Osteocyte (in vitro differentiated cells): ENCODE data around the gene PLD4. TPM values are rescaled to one million over a fixed set of nuclear protein-coding genes. Genes with fewer than 3 reads are reported as not detected.

Experiments used
- DNase-seq: peaks from one replicate; pipeline ENCODE4 v3.0.0; 2021; ENCODE audit warnings: mixed read lengths; ENCODE audit not compliant: unreplicated experiment; ENCODE audit errors: extremely low spot score
- H3K27ac Mint-ChIP-seq: one replicate; pipeline ENCODE4 v1.8.0; 2021; ENCODE audit warnings: mild to moderate bottlenecking, mixed read lengths; ENCODE audit not compliant: unreplicated experiment
- H3K27me3 Mint-ChIP-seq: one replicate; pipeline ENCODE4 v1.8.0; 2021; ENCODE audit warnings: mixed read lengths; ENCODE audit not compliant: unreplicated experiment
- H3K36me3 Mint-ChIP-seq: one replicate; pipeline ENCODE4 v1.8.0; 2021; ENCODE audit warnings: mixed read lengths; ENCODE audit not compliant: unreplicated experiment
- H3K4me1 Mint-ChIP-seq: one replicate; pipeline ENCODE4 v1.8.0; 2021; ENCODE audit warnings: mixed read lengths; ENCODE audit not compliant: unreplicated experiment
- H3K4me3 Mint-ChIP-seq: one replicate; pipeline ENCODE4 v1.8.0; 2021; ENCODE audit warnings: mild to moderate bottlenecking, moderate library complexity, mixed read lengths; ENCODE audit not compliant: unreplicated experiment
- H3K9me3 Mint-ChIP-seq: one replicate; pipeline ENCODE4 v1.8.0; 2021; ENCODE audit warnings: mixed read lengths; ENCODE audit not compliant: unreplicated experiment
- total RNA-seq: library from RNA; stranded (reverse); gene quantifications from 2 replicates; pipeline ENCODE4 v1.2.1, GENCODE V29; 2021
- TF ChIP-seq, protein P1 (sequence below): fragments of 200-600 bp; sonication (generic); IDR thresholded peaks from 2 replicates; pipeline ENCODE4 v1.5.0; 2021; ENCODE audit warnings: antibody characterized with exemption, mild to moderate bottlenecking, moderate library complexity

Gene PLD4
- total RNA-seq, 1 donor from 2014 or later: 0.05 TPM

DNA sequence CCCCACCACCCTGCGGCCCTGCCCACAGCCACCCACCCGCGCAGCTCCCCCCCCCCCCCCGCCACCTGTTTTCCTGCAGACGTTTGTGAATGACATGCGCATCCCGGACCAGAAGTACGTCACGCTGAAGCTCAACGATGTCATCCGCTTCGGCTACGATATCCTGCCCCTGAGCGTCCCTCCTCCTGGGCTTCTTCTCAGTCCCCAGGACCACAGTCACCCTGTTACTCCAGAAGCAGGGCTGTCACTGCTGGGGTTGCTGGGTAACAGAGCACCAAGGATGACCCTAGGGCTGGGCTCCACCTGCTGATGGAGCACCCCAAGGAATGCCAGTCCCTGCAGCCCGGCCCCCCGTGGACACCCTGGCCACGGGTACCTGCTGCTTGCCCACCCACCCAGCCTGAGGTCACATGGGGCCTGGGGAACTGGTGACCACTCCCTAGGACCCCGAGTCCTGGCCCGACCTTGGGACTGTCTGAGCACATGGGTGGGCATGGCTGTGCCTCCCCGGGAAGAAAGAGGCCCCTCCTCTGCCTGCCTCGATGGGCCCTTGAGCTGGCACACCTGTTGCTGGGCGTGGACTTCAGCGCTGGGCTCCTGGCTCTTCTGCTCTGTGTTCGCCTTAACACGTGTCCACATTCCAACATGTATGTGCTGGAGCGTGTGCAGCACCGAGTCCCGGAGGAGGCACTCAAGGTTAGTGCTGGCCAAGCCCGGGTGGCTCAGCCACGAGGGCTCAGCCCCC lies 46.7 kb upstream of the PLD4 start:
- H3K4me1 Mint-ChIP-seq: peaks cover 8% of the 10 kb centered on the region
- H3K27ac Mint-ChIP-seq: no peak overlapping the region
- no peaks in the 10 kb centered on the region for H3K9me3 Mint-ChIP-seq
- no peak for DNase-seq
- H3K36me3 Mint-ChIP-seq: peaks cover 4% of the 10 kb centered on the region
- no peaks in the 10 kb centered on the region for H3K27me3 Mint-ChIP-seq
- no peak overlapping the region for H3K4me3 Mint-ChIP-seq
- TF ChIP-seq, protein P1, sequence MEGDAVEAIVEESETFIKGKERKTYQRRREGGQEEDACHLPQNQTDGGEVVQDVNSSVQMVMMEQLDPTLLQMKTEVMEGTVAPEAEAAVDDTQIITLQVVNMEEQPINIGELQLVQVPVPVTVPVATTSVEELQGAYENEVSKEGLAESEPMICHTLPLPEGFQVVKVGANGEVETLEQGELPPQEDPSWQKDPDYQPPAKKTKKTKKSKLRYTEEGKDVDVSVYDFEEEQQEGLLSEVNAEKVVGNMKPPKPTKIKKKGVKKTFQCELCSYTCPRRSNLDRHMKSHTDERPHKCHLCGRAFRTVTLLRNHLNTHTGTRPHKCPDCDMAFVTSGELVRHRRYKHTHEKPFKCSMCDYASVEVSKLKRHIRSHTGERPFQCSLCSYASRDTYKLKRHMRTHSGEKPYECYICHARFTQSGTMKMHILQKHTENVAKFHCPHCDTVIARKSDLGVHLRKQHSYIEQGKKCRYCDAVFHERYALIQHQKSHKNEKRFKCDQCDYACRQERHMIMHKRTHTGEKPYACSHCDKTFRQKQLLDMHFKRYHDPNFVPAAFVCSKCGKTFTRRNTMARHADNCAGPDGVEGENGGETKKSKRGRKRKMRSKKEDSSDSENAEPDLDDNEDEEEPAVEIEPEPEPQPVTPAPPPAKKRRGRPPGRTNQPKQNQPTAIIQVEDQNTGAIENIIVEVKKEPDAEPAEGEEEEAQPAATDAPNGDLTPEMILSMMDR: no peak

DNA sequence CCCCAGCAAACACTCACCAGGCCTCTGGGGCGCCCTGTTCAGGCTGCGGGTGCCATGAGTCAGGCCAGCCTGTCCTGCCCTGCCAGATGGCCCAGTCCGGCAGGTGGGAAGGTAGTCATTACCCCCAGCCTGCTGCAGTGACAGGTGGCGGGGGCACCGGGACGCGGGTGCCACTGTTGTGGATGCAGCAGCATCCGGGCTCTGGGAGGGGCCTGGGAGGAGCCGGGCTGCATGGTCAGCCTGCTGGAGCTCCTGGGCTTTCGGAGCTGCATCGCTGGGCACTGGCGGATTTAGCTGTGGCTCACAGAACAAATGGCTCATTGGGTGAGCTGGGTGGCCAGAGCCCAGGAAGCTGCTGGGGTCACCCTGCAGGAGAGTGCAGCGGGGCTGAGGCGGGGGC lies 46.1 kb upstream of the PLD4 start:
- no peak overlapping the region for H3K4me3 Mint-ChIP-seq
- no peaks in the 10 kb centered on the region for H3K9me3 Mint-ChIP-seq
- peaks cover 7% of the 10 kb centered on the region for H3K4me1 Mint-ChIP-seq
- no peak for DNase-seq
- peaks cover 4% of the 10 kb centered on the region for H3K36me3 Mint-ChIP-seq
- no peaks in the 10 kb centered on the region for H3K27me3 Mint-ChIP-seq
- TF ChIP-seq, protein P1: no peak
- no peak overlapping the region for H3K27ac Mint-ChIP-seq

DNA sequence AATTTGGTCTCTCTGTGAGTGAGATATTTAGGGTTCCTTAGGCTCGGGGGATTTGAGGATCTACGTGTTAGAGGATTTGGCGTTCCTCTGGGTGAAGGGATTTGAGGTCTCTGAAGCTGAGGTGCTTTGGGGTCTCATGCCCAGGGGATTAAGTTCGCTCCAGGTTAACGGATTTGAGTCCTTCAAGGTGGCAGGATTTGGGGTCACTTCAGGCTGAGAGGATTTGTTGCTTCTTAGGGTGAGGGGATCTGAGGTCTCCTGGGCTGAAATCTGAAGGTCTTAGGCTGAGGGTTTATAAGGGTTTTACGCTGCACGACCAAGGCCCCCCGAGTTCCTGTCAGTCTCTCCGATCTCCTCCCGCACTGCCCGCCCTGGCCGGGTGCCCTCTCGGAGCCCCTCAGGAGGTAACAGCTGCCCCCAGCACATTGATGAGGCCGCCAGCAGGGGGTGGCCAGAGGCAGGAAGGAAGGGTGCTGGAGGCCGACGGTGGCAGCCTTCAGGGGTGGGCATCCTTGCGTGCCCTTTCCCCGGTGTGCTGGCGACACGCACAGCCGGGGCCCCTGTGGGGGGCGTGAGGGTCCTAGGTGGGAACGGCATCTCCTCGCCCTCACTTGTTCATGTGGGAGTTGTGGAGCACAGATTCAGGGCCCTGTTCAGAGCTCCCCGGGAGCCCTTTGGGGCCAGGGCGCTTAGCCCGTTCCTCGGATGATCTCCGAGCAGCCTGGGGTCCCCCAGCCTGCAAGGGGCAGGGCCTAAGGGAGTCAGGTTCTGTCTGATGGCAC lies 45.3 kb upstream of the PLD4 start:
- TF ChIP-seq, protein P1: no peak
- Mint-ChIP-seq H3K9me3 (no peaks in the 10 kb centered on the region), H3K27me3 (no peaks in the 10 kb centered on the region), H3K36me3 (peaks cover 4% of the 10 kb centered on the region), H3K4me1 (peaks cover 4% of the 10 kb centered on the region), H3K4me3 (no peak overlapping the region), H3K27ac (no peak overlapping the region)
- DNase-seq: no peak

DNA sequence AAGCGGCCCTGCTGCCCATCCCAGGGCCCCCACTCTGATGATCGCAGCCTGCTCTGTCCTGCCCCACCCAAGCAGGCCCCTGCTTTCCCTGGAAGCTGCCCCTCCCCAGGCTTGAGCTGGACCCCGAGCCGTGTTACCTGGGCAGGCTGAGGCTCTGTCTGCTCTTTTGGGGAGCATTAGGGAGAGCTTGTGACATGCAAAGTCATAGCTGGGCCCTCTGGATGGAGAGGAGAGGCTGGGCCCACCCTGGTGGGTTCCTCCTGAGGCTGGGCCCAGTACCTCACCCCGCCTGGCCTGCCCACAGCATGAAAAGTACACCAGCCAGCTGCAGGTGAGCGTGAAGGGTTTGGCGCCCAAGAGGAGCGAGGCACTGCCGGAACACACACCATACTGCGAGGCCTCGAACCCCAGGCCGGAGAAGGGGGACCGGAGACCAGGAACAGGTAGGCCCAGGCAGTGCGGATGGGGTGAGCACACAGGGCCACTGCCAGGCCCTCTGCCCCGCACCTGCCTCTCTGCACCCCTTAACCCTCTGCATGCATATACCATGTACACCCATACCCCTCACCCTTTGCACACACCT lies 44.6 kb upstream of the PLD4 start:
- H3K4me3 Mint-ChIP-seq: no peak overlapping the region
- TF ChIP-seq, protein P1: no peak
- peaks cover 4% of the 10 kb centered on the region for H3K36me3 Mint-ChIP-seq
- H3K9me3 Mint-ChIP-seq: no peaks in the 10 kb centered on the region
- no peak overlapping the region for H3K27ac Mint-ChIP-seq
- H3K27me3 Mint-ChIP-seq: no peaks in the 10 kb centered on the region
- peaks cover 4% of the 10 kb centered on the region for H3K4me1 Mint-ChIP-seq
- no peak for DNase-seq
